ENCODE results near the gene CCR7.

- peak; percentile 99 for TF ChIP-seq CTCF (IDR thresholded peaks at IDR 0.05; ENCODE audit: insufficient read depth, low read depth, low read length)
- no peak for TF ChIP-seq EZH2 (IDR thresholded peaks at IDR 0.05; ENCODE audit: insufficient read depth, low read length)
These were observed 5.2 kb downstream of the CCR7 start for GRCh38 chr17:40559954-40560591.

Measured in astrocyte (in vitro differentiated cells and primary cell).